DND-41 (cell line): ENCODE measurements around the gene C2CD2.

Experiments
- EZH2 ChIP-seq: IDR thresholded peaks from 3 replicates; pipeline ENCODE4 v1.6.1; 2012; ENCODE audit warnings: borderline replicate concordance, low read depth, mild to moderate bottlenecking, moderate library complexity, low read length, inconsistent platforms; ENCODE audit not compliant: severe bottlenecking
- TF ChIP-seq, protein P1 (sequence below): IDR thresholded peaks from 2 replicates; pipeline ENCODE4 v1.5.1; 2012; ENCODE audit warnings: borderline replicate concordance, low read length, moderate library complexity, mild to moderate bottlenecking; ENCODE audit not compliant: poor library complexity, severe bottlenecking; ENCODE audit errors: extremely low read depth

DNA sequence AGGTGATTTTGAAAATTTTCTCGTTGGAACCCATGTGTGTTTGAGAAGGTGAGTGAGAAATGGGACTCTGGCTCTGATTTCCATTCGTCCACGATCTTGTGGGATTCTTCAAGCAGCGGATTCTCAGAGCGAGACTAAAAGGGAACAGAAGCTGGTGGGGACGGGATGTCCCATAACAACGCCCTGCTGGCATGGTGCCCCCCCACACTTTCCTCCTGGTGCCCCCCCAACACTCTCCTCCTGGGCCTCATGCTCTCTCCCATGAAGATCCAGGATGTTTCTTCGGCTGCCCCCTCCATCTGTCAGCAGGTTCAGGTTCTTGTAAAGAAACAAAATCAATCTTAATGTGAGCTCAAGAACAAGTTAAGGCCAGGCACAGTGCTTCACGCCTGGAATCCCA is 103.7 kb downstream of the C2CD2 start:
- TF ChIP-seq, protein P1, sequence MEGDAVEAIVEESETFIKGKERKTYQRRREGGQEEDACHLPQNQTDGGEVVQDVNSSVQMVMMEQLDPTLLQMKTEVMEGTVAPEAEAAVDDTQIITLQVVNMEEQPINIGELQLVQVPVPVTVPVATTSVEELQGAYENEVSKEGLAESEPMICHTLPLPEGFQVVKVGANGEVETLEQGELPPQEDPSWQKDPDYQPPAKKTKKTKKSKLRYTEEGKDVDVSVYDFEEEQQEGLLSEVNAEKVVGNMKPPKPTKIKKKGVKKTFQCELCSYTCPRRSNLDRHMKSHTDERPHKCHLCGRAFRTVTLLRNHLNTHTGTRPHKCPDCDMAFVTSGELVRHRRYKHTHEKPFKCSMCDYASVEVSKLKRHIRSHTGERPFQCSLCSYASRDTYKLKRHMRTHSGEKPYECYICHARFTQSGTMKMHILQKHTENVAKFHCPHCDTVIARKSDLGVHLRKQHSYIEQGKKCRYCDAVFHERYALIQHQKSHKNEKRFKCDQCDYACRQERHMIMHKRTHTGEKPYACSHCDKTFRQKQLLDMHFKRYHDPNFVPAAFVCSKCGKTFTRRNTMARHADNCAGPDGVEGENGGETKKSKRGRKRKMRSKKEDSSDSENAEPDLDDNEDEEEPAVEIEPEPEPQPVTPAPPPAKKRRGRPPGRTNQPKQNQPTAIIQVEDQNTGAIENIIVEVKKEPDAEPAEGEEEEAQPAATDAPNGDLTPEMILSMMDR = no peak
- no peak for TF ChIP-seq EZH2
